ENCODE measurements around the gene PRKCA.

PRKCA gene

DNA sequence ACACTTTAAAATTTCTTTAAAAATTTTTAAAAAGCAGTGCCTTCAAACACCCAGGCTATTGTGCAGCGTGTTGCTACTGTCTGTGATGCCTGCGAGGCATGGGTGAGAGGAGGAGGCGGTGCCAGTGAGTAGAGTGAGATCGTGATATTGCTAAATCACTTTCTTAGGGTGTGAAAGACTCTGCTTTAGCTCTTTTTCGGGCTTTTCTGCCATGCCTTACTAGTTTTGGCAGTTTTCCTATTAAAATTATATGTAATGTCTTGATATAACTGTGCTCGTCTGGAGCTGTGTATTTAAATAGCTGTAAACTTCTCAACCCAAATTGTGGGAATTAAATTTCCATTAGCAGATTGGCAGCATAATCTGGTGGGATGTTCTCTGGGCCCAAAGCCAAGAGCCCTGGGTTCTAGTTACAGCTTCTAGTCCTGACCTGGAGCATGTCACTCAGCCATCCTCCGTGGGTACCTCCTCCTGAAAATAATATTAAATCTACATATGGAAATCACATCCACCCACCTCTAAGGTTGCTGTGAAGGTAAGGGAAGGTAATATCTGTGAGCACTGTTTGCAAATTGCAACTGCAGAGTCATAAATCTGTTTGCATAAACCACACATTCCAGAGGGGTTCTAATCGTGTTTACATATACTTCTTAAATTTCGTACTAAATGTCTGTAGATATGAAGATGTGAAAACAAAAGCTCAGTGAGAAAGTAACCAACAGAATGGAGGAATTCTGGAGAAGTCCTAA is 268.2 kb downstream of the PRKCA start:
- TF ChIP-seq, protein P1, sequence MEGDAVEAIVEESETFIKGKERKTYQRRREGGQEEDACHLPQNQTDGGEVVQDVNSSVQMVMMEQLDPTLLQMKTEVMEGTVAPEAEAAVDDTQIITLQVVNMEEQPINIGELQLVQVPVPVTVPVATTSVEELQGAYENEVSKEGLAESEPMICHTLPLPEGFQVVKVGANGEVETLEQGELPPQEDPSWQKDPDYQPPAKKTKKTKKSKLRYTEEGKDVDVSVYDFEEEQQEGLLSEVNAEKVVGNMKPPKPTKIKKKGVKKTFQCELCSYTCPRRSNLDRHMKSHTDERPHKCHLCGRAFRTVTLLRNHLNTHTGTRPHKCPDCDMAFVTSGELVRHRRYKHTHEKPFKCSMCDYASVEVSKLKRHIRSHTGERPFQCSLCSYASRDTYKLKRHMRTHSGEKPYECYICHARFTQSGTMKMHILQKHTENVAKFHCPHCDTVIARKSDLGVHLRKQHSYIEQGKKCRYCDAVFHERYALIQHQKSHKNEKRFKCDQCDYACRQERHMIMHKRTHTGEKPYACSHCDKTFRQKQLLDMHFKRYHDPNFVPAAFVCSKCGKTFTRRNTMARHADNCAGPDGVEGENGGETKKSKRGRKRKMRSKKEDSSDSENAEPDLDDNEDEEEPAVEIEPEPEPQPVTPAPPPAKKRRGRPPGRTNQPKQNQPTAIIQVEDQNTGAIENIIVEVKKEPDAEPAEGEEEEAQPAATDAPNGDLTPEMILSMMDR (conservative IDR thresholded peaks at IDR 0.05; ENCODE audit: low read length) = no peak
- H3K4me3 ChIP-seq (ENCODE audit: low read length) = no peak overlapping the region
- no peak for DNase-seq (ENCODE audit: low read depth)

DNA sequence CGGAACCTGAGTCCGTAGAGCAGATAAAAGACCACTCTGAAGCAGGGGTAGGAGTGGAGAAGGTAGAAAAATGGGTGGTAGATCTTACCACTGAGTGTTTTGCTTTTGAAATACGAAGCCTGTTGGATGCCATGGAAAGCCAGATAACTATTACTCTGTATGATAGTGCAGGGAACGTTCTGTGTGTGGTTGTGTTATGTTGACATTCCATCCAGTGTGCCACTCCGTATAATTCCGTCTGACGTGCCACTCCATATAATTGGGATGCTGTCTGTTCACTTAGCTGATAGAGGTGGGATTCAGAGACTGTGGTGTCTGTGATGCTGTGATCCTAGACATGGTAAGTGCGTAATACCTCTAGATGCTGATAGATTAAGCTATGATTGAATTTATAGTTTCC is 269.3 kb downstream of the PRKCA start:
- H3K4me3 ChIP-seq (ENCODE audit: low read length) = no peak overlapping the region
- TF ChIP-seq, protein P1 (conservative IDR thresholded peaks at IDR 0.05; ENCODE audit: low read length) = no peak
- DNase-seq (ENCODE audit: low read depth) = no peak

DNA sequence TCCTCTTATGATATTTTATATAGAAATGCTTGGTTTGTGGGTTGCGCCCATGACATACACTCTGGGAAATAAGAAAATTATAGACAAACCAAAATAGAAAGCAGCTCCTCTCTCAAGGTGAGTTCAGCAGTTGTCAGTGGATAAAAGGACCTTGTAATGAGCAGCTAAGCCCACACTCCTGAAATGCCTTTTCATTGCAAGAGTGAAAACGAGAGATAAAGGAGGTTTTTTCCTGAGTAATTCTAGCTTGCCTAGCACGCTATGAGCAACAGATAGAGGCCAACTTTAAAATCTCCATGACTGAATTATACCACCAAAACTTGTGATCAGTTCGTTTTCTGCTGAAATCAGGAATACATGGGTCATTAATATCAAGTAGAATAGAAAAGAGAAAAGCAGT is 270.7 kb downstream of the PRKCA start:
- DNase-seq (ENCODE audit: low read depth) = no peak
- TF ChIP-seq, protein P1 (conservative IDR thresholded peaks at IDR 0.05; ENCODE audit: low read length) = no peak

DNA sequence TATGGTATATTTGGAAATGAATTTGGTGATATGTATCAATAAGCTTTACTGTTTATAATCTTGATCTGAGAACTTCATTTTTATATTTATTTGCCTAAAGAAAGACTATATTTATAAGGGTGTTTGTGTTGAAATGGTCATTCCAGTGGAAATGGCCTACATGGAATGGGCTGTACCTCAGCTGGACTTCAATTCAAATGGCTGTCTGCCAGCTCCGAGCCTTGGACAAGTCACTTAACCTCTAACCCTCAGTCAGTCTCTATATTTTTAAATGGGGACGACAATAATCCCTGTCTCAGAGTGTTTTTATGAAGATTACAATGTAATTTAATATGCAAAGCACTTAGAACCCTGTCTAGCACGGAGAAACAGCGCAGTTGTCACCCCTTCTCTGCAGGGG is 271.7 kb downstream of the PRKCA start:
- TF ChIP-seq, protein P1 (conservative IDR thresholded peaks at IDR 0.05; ENCODE audit: low read length) = no peak
- no peak for DNase-seq (ENCODE audit: low read depth)
- H3K4me3 ChIP-seq (ENCODE audit: low read length) = no peak overlapping the region

More for the DNA sequence above, 270.7 kb downstream of the PRKCA start:
- H3K4me3 ChIP-seq (ENCODE audit: low read length) = no peak overlapping the region

DNA sequence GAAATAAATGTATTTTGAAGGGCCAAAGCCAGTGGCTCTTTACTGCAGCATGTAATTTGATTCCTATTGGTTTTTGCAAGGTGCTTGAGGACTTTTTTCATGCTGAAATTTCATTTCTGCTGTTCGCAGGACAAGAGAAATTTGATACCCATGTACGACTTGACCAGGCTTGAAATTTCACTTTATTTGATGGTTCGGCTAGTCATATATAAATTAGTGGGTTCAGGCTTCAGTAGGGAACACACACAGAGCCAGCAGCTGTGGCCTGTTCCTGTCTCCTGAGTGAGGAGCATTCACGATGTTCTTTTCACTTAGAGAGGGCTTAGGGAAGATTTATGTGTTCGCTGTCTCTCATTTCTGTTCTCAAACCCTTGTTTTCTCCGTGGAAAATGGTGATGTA is 274.1 kb downstream of the PRKCA start:
- DNase-seq (ENCODE audit: low read depth) = no peak
- TF ChIP-seq, protein P1 (conservative IDR thresholded peaks at IDR 0.05; ENCODE audit: low read length) = no peak
- H3K4me3 ChIP-seq (ENCODE audit: low read length) = no peak overlapping the region

DNA sequence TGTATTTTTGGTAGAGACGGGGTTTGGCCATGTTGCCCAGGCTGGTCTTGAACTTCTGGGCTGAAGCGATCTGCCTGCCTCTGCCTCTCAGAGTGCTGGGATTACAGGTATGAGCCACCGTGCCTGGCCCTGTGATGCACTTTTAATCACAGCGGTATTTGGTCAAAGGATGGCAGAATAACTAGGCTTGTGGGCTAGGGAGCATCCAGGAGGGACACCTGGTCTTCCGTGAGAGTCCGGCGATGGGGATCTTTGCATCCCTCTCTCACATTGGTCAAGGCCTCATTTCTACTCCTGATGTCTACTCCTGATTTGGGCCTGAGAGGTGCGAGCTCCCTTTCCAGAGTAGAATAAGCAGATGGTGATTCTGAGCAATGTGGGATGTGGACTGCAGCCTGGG is 274.6 kb downstream of the PRKCA start:
- DNase-seq (ENCODE audit: low read depth) = no peak
- H3K4me3 ChIP-seq (ENCODE audit: low read length) = no peak overlapping the region
- TF ChIP-seq, protein P1 (conservative IDR thresholded peaks at IDR 0.05; ENCODE audit: low read length) = no peak

DNA sequence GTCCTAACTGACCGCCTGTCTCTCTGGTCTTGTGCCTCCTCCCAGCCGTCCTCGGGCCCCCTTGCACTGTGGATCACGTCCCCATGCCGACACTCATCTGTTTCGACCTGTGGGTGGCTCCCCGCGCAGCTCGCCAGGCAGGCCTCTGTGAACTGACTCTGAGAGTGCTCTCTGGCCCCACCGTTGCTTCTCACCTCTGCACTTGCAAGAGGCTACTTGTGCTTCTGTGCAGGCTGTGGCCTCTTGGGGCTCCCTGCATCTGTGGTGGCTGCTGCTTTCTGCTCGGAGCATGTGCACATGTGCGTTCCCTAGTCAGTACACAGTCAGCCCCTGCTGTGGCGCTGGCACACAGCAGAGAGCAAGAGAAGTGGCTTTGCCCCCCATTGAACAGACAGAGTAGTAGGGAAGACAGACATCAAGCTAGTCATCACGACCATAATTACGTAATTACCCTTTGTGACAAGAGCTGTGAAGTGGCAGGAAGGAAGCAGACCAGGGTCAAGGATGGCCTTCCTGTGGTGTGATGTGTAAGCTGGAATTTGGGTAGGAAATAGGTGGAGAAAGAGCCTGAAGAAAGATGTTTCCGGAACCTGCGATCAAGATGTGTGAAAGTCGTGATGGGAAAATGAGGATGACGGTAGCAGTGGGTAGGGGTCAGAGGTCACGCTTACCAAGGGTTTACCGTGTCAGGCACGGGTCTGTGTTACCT is 276.5 kb downstream of the PRKCA start:
- H3K4me3 ChIP-seq (ENCODE audit: low read length) = no peak overlapping the region
- no peak for DNase-seq (ENCODE audit: low read depth)
- TF ChIP-seq, protein P1 (conservative IDR thresholded peaks at IDR 0.05; ENCODE audit: low read length) = no peak
